Left renal cortex interstitium (tissue), 4 donors: Measurements from ENCODE around the gene MSH3. TPM values are rescaled to one million over a fixed set of nuclear protein-coding genes. Genes with fewer than 3 reads are reported as not detected.

Source experiments
- DNase-seq, 4 donors: peaks; one replicate each; pipeline ENCODE4 v3.0.0-alpha.2; 2013; ENCODE audit warnings: low read depth in 4 of 4, low spot score in 2 of 4, missing footprints in 1 of 4
- polyA plus RNA-seq, 4 donors: library from polyadenylated mRNA; unstranded; fragments of 120-200 nt; gene quantifications; one replicate each; pipeline ENCODE4 v1.2.1, GENCODE V29; 2013; ENCODE audit not compliant: insufficient read length in 4 of 4

The MSH3 gene
- 10 to 100 TPM; 18.6 to 24.0 (median 21.3) TPM for polyA plus RNA-seq

GRCh38 chr5:80654391-80655230 lies at the start of gene MSH3, which contains the start of gene DHFR:
MSH3 (plus strand) TSS chr5:80654652; CDS start chr5:80654728, 76 bp downstream.
DHFR (minus strand) TSS chr5:80654983; CDS start chr5:80654489, 494 bp downstream.
- DNase-seq: peak; percentile 60 to 83 (median 72)

- no peak for DNase-seq
Measured at GRCh38 chr5:80607343-80607742, 47.1 kb upstream of the MSH3 start.

- no peak for DNase-seq
Measured at GRCh38 chr5:80607832-80608231, 46.6 kb upstream of the MSH3 start.

GRCh38 chr5:80608731-80609130 lies 45.7 kb upstream of the MSH3 start:
- DNase-seq: no peak

- no peak for DNase-seq
Measured at GRCh38 chr5:80609692-80610091, 44.8 kb upstream of the MSH3 start.

GRCh38 chr5:80615266-80615914 lies 39.1 kb upstream of the MSH3 start:
- no peak for DNase-seq

- DNase-seq: no peak
Measured at GRCh38 chr5:80618438-80618837, 36.0 kb upstream of the MSH3 start.

- no peak for DNase-seq
Measured at GRCh38 chr5:80619086-80619485, 35.4 kb upstream of the MSH3 start.

GRCh38 chr5:80620211-80620610 lies 34.2 kb upstream of the MSH3 start:
- no peak for DNase-seq

- DNase-seq: no peak
Measured at GRCh38 chr5:80622756-80623155, 31.7 kb upstream of the MSH3 start.

GRCh38 chr5:80623999-80624398 lies 30.5 kb upstream of the MSH3 start:
- DNase-seq: no peak

GRCh38 chr5:80625230-80625629 lies 29.2 kb upstream of the MSH3 start:
- no peak for DNase-seq

GRCh38 chr5:80629281-80629680 lies 25.2 kb upstream of the MSH3 start:
- no peak for DNase-seq

- no peak for DNase-seq
Measured at GRCh38 chr5:80631278-80632259, 22.9 kb upstream of the MSH3 start.

- DNase-seq: no peak
Measured at GRCh38 chr5:80632700-80633099, 21.8 kb upstream of the MSH3 start.

GRCh38 chr5:80634193-80634592 lies 20.3 kb upstream of the MSH3 start:
- no peak for DNase-seq

GRCh38 chr5:80641353-80641752 lies 13.1 kb upstream of the MSH3 start:
- no peak for DNase-seq

- DNase-seq: no peak
Measured at GRCh38 chr5:80644900-80645299, 9.6 kb upstream of the MSH3 start.

GRCh38 chr5:80646926-80647325 lies 7.5 kb upstream of the MSH3 start:
- DNase-seq: no peak

GRCh38 chr5:80653502-80653901 lies 950 bp upstream of the MSH3 start:
- no peak for DNase-seq

- peak in 2 of 4 donors; percentile 11 to 18 for DNase-seq
Measured at GRCh38 chr5:80654054-80654390, 430 bp upstream of the MSH3 start.
